Measurements from ENCODE around the gene CBARP. TPM values are rescaled to one million over a fixed set of nuclear protein-coding genes. Genes with fewer than 3 reads are reported as not detected.
A peak's percentile ranks its signal among the peaks of the same experiment; 100 is the strongest.

The CBARP gene
- total and polyA plus RNA-seq, 2 of the 13 experiments (the other 11 are each of a cell fraction or from before 2014, with no cell fraction given): 1.2 to 1.4 TPM

- TF ChIP-seq NR1H2 (CRISPR knock-in tag; IDR thresholded peaks at IDR 0.05; ENCODE audit: borderline replicate concordance, low read depth) (no peak), TGIF2 (CRISPR knock-in tag; IDR thresholded peaks at IDR 0.05) (no peak), EEA1 (CRISPR knock-in tag; IDR thresholded peaks at IDR 0.05; ENCODE audit: borderline replicate concordance) (no peak), HNRNPK (IDR thresholded peaks at IDR 0.05; ENCODE audit: low read depth, low read length, poor library complexity, severe bottlenecking) (peak; percentile 20), HMGXB3 (CRISPR knock-in tag; IDR thresholded peaks at IDR 0.05; ENCODE audit: borderline replicate concordance) (no peak), FOXO1 (CRISPR knock-in tag; IDR thresholded peaks at IDR 0.05) (no peak), HDAC1 (CRISPR knock-in tag; IDR thresholded peaks at IDR 0.05) (no peak), RBFOX2 (IDR thresholded peaks at IDR 0.05; ENCODE audit: low read depth, low read length) (peak; percentile 2; the same call in 1 of the 2 replicates), ZNF350 (CRISPR knock-in tag; IDR thresholded peaks at IDR 0.05; ENCODE audit: borderline replicate concordance, low read depth) (no peak), ZNF703 (CRISPR knock-in tag; IDR thresholded peaks at IDR 0.05; ENCODE audit: borderline replicate concordance) (no peak), ZNF616 (CRISPR knock-in tag; IDR thresholded peaks at IDR 0.05; ENCODE audit: low read depth) (no peak), ZNF101 (CRISPR knock-in tag; IDR thresholded peaks at IDR 0.05; ENCODE audit: borderline replicate concordance, low read depth) (no peak), PITX1 (CRISPR knock-in tag; IDR thresholded peaks at IDR 0.05) (no peak), ZNF790 (CRISPR knock-in tag; IDR thresholded peaks at IDR 0.05; ENCODE audit: borderline replicate concordance) (no peak), ZNF274 (CRISPR knock-in tag; IDR thresholded peaks at IDR 0.05) (no peak), SP5 (CRISPR knock-in tag; IDR thresholded peaks at IDR 0.05; ENCODE audit: borderline replicate concordance, low read depth) (peak; percentile 72; the same call in 1 of the 2 replicates), PHF21A (CRISPR knock-in tag; IDR thresholded peaks at IDR 0.05) (no peak), ZFP36 (IDR thresholded peaks at IDR 0.05; ENCODE audit: borderline replicate concordance, low read depth, low read length, partially characterized antibody) (no peak), TBX2 (CRISPR knock-in tag; IDR thresholded peaks at IDR 0.05; ENCODE audit: borderline replicate concordance) (no peak), ZNF121 (CRISPR knock-in tag; IDR thresholded peaks at IDR 0.05) (0 out of 2 replicates have a peak, but pooled peaks have one; percentile 7), ZNF383 (CRISPR knock-in tag; IDR thresholded peaks at IDR 0.05; ENCODE audit: borderline replicate concordance) (no peak), HHEX (CRISPR knock-in tag; IDR thresholded peaks at IDR 0.05) (no peak), ZNF484 (CRISPR knock-in tag; IDR thresholded peaks at IDR 0.05; ENCODE audit: borderline replicate concordance, low read depth) (no peak), RCOR2 (CRISPR knock-in tag; IDR thresholded peaks at IDR 0.05) (no peak), DBP (CRISPR knock-in tag; IDR thresholded peaks at IDR 0.05; ENCODE audit: not compliant biosample characterization) (no peak)
- TF ChIP-seq, protein P1, sequence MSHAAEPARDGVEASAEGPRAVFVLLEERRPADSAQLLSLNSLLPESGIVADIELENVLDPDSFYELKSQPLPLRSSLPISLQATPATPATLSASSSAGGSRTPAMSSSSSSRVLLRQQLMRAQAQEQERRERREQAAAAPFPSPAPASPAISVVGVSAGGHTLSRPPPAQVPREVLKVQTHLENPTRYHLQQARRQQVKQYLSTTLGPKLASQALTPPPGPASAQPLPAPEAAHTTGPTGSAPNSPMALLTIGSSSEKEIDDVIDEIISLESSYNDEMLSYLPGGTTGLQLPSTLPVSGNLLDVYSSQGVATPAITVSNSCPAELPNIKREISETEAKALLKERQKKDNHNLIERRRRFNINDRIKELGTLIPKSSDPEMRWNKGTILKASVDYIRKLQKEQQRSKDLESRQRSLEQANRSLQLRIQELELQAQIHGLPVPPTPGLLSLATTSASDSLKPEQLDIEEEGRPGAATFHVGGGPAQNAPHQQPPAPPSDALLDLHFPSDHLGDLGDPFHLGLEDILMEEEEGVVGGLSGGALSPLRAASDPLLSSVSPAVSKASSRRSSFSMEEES (CRISPR knock-in tag; IDR thresholded peaks at IDR 0.05): no peak
These were observed 24.9 kb upstream of the CBARP start (continued) for GRCh38 chr19:1262623-1263123.
